Measurements from ENCODE around the gene PSMG4. TPM values are rescaled to one million over a fixed set of nuclear protein-coding genes. Genes with fewer than 3 reads are reported as not detected.
A peak's percentile ranks its signal among the peaks of the same experiment; 100 is the strongest.

PSMG4 gene
- total and polyA plus RNA-seq, 9 of the 15 experiments (the other 6 are each of a cell fraction or from before 2014, with no cell fraction given) = 12.9 to 185 (median 52.0) TPM

GRCh38 chr6:3291987-3292386 lies 33.2 kb downstream of the PSMG4 start (continued):
- TF ChIP-seq PRDM10 (IDR thresholded peaks at IDR 0.05; ENCODE audit: partially characterized antibody) (no peak), CREBBP (IDR thresholded peaks at IDR 0.05; ENCODE audit: low read depth, low read length) (no peak), ZNF121 (CRISPR knock-in tag; conservative IDR thresholded peaks at IDR 0.05) (no peak), GTF2B (IDR thresholded peaks at IDR 0.05; ENCODE audit: extremely low read depth, insufficient read length) (no peak), HOXB6 (CRISPR knock-in tag; IDR thresholded peaks at IDR 0.05; ENCODE audit: borderline replicate concordance) (no peak), ZBTB11 (CRISPR knock-in tag; IDR thresholded peaks at IDR 0.05) (0 out of 6 replicates have a peak, but pooled peaks of 1 of the 3 experiments have one; percentile 15), ZNF431 (CRISPR knock-in tag; IDR thresholded peaks at IDR 0.05) (no peak), CHD2 (IDR thresholded peaks at IDR 0.05; ENCODE audit: low read depth, low read length) (no peak), PRPF4 (IDR thresholded peaks at IDR 0.05; ENCODE audit: insufficient read depth, low read depth, low read length, poor library complexity, severe bottlenecking) (no peak), MAFF (IDR thresholded peaks at IDR 0.05; ENCODE audit: low read length) (peak; percentile 26; the same call in 1 of the 2 replicates), TSHZ1 (CRISPR knock-in tag; IDR thresholded peaks at IDR 0.05) (no peak), ZNF232 (CRISPR knock-in tag; IDR thresholded peaks at IDR 0.05) (no peak), ZBED1 (IDR thresholded peaks at IDR 0.05) (no peak), ZNF561 (CRISPR knock-in tag; conservative IDR thresholded peaks at IDR 0.05) (no peak), ZNF253 (CRISPR knock-in tag; conservative IDR thresholded peaks at IDR 0.05) (no peak), NRF1 (conservative IDR thresholded peaks at IDR 0.05 in 1 of 2, IDR thresholded peaks at IDR 0.05 in 1 of 2) (no peak)
